Stimulated activated CD4-positive, alpha-beta T cell treated with anti-CD3 and anti-CD28 coated beads, Interleukin-15, amount 100 ng/mL, for 24 hours (primary cell): ENCODE measurements around the gene SLC29A2.
"Not testable (repeated sequence)": the region's sequence is repeated elsewhere in the genome, so short reads cannot be mapped to it uniquely, and the experiment has no call there.

Experiments used
- DNase-seq: peaks from one replicate; pipeline ENCODE4 v3.0.0-alpha.2; 2020

SLC29A2 gene

GRCh38 chr11:66332371-66333219 lies 39.0 kb downstream of the SLC29A2 start:
- DNase-seq, result no peak

GRCh38 chr11:66331542-66332370 lies 39.8 kb downstream of the SLC29A2 start:
- DNase-seq, result no peak

GRCh38 chr11:66330931-66331330 lies 40.6 kb downstream of the SLC29A2 start:
- no peak for DNase-seq

GRCh38 chr11:66329165-66329673 lies 42.3 kb downstream of the SLC29A2 start:
- no peak for DNase-seq

GRCh38 chr11:66328302-66329144 lies 43.0 kb downstream of the SLC29A2 start:
- peak; percentile 88 for DNase-seq

- peak; percentile 29 for DNase-seq
These were observed 43.6 kb downstream of the SLC29A2 start for GRCh38 chr11:66328031-66328301.

- DNase-seq, result no peak
These were observed 44.2 kb downstream of the SLC29A2 start for GRCh38 chr11:66327171-66328030.

GRCh38 chr11:66326261-66327111 lies 45.1 kb downstream of the SLC29A2 start:
- DNase-seq, result peak; percentile 39

GRCh38 chr11:66325263-66325671 lies 46.3 kb downstream of the SLC29A2 start:
- DNase-seq, result no peak

- no peak for DNase-seq
These were observed 46.9 kb downstream of the SLC29A2 start for GRCh38 chr11:66324664-66325063.

- DNase-seq, result no peak
These were observed 47.9 kb downstream of the SLC29A2 start for GRCh38 chr11:66323684-66324083.

GRCh38 chr11:66322732-66323427 lies 48.7 kb downstream of the SLC29A2 start:
- no peak for DNase-seq

GRCh38 chr11:66321606-66322005 lies 50.0 kb downstream of the SLC29A2 start:
- DNase-seq, result no peak

- DNase-seq, result not testable (repeated sequence)
These were observed 50.8 kb downstream of the SLC29A2 start for GRCh38 chr11:66320748-66321147.

- not testable (repeated sequence) for DNase-seq
These were observed 51.3 kb downstream of the SLC29A2 start for GRCh38 chr11:66320289-66320688.

- DNase-seq, result no peak
These were observed 53.0 kb downstream of the SLC29A2 start for GRCh38 chr11:66318600-66318970.

GRCh38 chr11:66317723-66318599 lies 53.6 kb downstream of the SLC29A2 start:
- DNase-seq, result peak; percentile 40

GRCh38 chr11:66317322-66317722 lies 54.2 kb downstream of the SLC29A2 start:
- peak; percentile 46 for DNase-seq

- no peak for DNase-seq
These were observed 54.7 kb downstream of the SLC29A2 start, which contains the start of gene CD248 for GRCh38 chr11:66316849-66317251. Gene CD248, minus strand, starts transcription at chr11:66317044. Its CDS starts 17 bp downstream, at chr11:66317027.
